Measurements from ENCODE around the gene IGLL5. TPM values are rescaled to one million over a fixed set of nuclear protein-coding genes. Genes with fewer than 3 reads are reported as not detected.

IGLL5 gene
- total RNA-seq, 2 donors from 2014 or later: 0.59 to 1.4 TPM

DNA sequence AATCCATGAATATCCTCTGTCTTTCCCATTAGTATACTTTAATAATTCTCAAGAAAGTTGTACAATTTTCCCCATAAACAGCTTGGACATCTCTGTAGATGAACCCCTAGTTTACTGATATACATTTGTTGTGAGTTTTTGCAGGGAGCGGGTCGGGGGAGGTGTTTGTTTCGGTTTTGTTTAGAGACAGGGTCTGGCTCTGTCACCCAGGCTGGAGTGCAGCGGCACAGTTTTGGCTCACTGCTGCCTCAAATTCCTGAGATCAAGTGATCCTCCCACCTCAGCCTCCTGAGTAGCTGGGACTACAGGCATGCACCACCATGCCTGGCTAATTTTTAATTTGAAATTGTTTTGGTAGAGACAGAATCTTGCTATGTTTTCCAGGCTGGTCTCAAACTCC is 57.6 kb downstream of the IGLL5 start:
- Histone ChIP-seq H3K4me3 (no peak overlapping the region), H3K27ac (no peak overlapping the region), H3K36me3 (no peaks in the 10 kb centered on the region), H3K9me3 (no peaks in the 10 kb centered on the region), H3K4me1 (no peaks in the 10 kb centered on the region), H3K27me3 (no peaks in the 10 kb centered on the region)
- DNase-seq (ENCODE audit: low spot score): peak; percentile 47
- no peak for TF ChIP-seq CTCF (IDR thresholded peaks at IDR 0.05)

Small RNA genes within 50 kb of the gene (microRNA-seq; reads per million reads assigned to microRNA genes)
- 0 reads per million in 2 donors for gene MIR5571 (ENCODE audit: borderline number of aligned reads in 2 of 2, borderline replicate concordance in 1 of 2)

Other genes with a start within 250 kb of the IGLL5 start
- gene GGTLC2, start 243.2 kb upstream of the IGLL5 start, total RNA-seq: not detected
- 1 to 10 TPM; 1.9 to 3.2 TPM for gene GNAZ, start 182.7 kb downstream of the IGLL5 start, total RNA-seq

Measured in right atrium auricular region (tissue), 2 donors.